Right lobe of liver (tissue), 6 donors: ENCODE measurements around the gene CLIC5. TPM values are rescaled to one million over a fixed set of nuclear protein-coding genes. Genes with fewer than 3 reads are reported as not detected.

ENCODE experiments used
- ATAC-seq, 4 donors: fragments of 200-7000 bp; cut with Tn5 transposase; one replicate each; pipeline ENCODE4 v1.9.1; 2020; ENCODE audit warnings: mild to moderate bottlenecking in 4 of 4, moderate library complexity in 4 of 4
- DNase-seq, 3 donors: peaks; one replicate each; pipeline ENCODE4 v3.0.0-alpha.2; 2020
- H3K27ac ChIP-seq, 3 donors: fragments of 200-600 bp; one replicate each; pipeline ENCODE4 v1.8.0; 2022
- H3K27me3 ChIP-seq, 2 donors: fragments of 200-600 bp; one replicate each; pipeline ENCODE4 v1.8.0; 2022
- H3K36me3 ChIP-seq, 4 donors: fragments of 200-600 bp; sonication (generic) in 1 of 4; one replicate each; pipeline versions ENCODE4 v1.5.1 to v1.8.0; 2017 to 2022; ENCODE audit warnings: control low read depth in 1 of 4
- H3K4me1 ChIP-seq, 4 donors: fragments of 200-600 bp; sonication (generic) in 1 of 4; one replicate each; pipeline versions ENCODE4 v1.5.1 to v1.8.0; 2017 to 2022; ENCODE audit warnings: control low read depth in 1 of 4
- H3K4me3 ChIP-seq, 3 donors: fragments of 200-600 bp; one replicate each; pipeline ENCODE4 v1.8.0; 2022
- H3K9me3 ChIP-seq, 4 donors: fragments of 200-600 bp; sonication (generic) in 1 of 4; one replicate each; pipeline versions ENCODE4 v1.5.1 to v1.8.0; 2017 to 2022; ENCODE audit warnings: control low read depth in 1 of 4
- CTCF ChIP-seq, 4 donors: fragments of 200-600 bp in 3 of 4; fragments of 450-650 bp in 1 of 4; IDR thresholded peaks; one replicate each; pipeline versions ENCODE4 v1.5.1 to v1.8.0; 2016 to 2022; ENCODE audit warnings: antibody characterized with exemption in 4 of 4, mild to moderate bottlenecking in 2 of 4
- POLR2A ChIP-seq: fragments of 450-650 bp; IDR thresholded peaks from one replicate; pipeline ENCODE4 v1.6.1; 2017; ENCODE audit warnings: antibody characterized with exemption, mild to moderate bottlenecking
- WGBS: methylation state at CpG from one replicate; pipeline ENCODE4 v1.1.6; 2018; ENCODE audit warnings: low coverage, low lambda C conversion rate; ENCODE audit not compliant: insufficient coverage; ENCODE audit errors: missing lambda C conversion rate; 5-methylcytosine and 5-hydroxymethylcytosine counted together
- intact Hi-C, 2 donors: fragments of 100-400 bp; cut with DNase I; formaldehyde crosslinking; loops; one replicate each; pipeline versions ENCODE4 v1.11.2 to v1.14.1; 2022
- total RNA-seq, 6 experiments: library from RNA; depleted of rRNA in 2 of 6; stranded (reverse); fragments of >200 nt in 2 of 6; fragmentation: NEBNext Ultra II Directional in 3 of 6; extraction: Animal tissue kit (Norgen Biotek cat#: 25700) in 3 of 6; gene quantifications; one replicate each; pipeline versions ENCODE4 v1.1.0 to v1.2.4, GENCODE V29; 2016 to 2023
- donor health status: DM: no; HTN: yes; CAD: no.
- donor health status: DM: no; HTN: no; CAD: no.
- donor health status: DM: no; HTN: no; CAD: no.
- donor health status: DM: no; HTN: yes; CAD: no.
- donor health status: DM: no; HTN: yes; CAD: no.

Gene CLIC5
- total RNA-seq, 6 experiments from 2014 or later: 0.18 to 0.42 (median 0.29) TPM

- Histone ChIP-seq H3K9me3 (no peaks in the 10 kb centered on the region), H3K4me1 (no peaks in the 10 kb centered on the region), H3K27me3 (no peaks in the 10 kb centered on the region), H3K4me3 (no peak overlapping the region), H3K36me3 (no peaks in the 10 kb centered on the region), H3K27ac (no peak overlapping the region)
- TF ChIP-seq CTCF (IDR thresholded peaks at IDR 0.05): no peak
- no peak for TF ChIP-seq POLR2A
- intact Hi-C loops: no loop called here
- DNase-seq (no peak), ATAC-seq (no peak)
- WGBS: 65% methylated on average over 1 of the region's 1 CpG
Measured at GRCh38 chr6:45990162-45990561, 25.5 kb downstream of the CLIC5 start.

DNA sequence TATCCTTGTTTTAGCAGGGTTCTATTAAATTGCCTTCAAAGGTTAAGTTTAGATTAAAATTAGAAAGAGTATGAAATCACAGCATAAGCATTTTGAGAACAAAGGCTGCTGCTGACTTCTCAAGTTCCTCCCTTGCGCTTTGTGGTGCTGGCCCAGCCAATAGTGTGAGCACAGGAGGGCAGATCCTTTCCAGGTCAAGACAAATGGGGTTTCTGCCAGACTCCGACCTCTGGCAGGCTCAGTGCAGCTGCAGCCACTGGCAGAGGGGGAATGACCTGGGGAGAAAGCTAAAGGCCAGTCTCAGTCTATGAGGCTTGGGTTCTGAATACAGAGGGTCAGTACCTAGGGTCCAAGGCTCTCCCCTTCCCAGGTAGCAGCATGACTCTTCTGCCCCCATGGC lies 27.0 kb downstream of the CLIC5 start:
- ATAC-seq: peak in 1 of 4 donors; percentile 58
- DNase-seq: no peak

GRCh38 chr6:45987856-45988255 lies 27.8 kb downstream of the CLIC5 start:
- H3K36me3 ChIP-seq: no peaks in the 10 kb centered on the region
- TF ChIP-seq POLR2A (no peak), CTCF (IDR thresholded peaks at IDR 0.05) (no peak)
- no peaks in the 10 kb centered on the region for H3K27me3 ChIP-seq
- H3K27ac ChIP-seq: no peak overlapping the region
- H3K9me3 ChIP-seq: no peaks in the 10 kb centered on the region
- ATAC-seq (no peak), DNase-seq (no peak)
- no peak overlapping the region for H3K4me3 ChIP-seq
- intact Hi-C loops: no loop called here
- 89% methylated on average over 1 of the region's 1 CpG for WGBS
- no peaks in the 10 kb centered on the region for H3K4me1 ChIP-seq

More for the DNA sequence above, 27.0 kb downstream of the CLIC5 start:
- no peaks in the 10 kb centered on the region for H3K4me1 ChIP-seq
- TF ChIP-seq CTCF (IDR thresholded peaks at IDR 0.05) (no peak), POLR2A (no peak)
- no peaks in the 10 kb centered on the region for H3K9me3 ChIP-seq
- 86% methylated on average over 1 of the region's 2 CpGs for WGBS
- H3K36me3 ChIP-seq: no peaks in the 10 kb centered on the region
- no peaks in the 10 kb centered on the region for H3K27me3 ChIP-seq
- H3K4me3 ChIP-seq: no peak overlapping the region
- H3K27ac ChIP-seq: no peak overlapping the region
- intact Hi-C loops: no loop called here

- no peak for DNase-seq
- no peak for ATAC-seq
- Histone ChIP-seq H3K27ac (no peak overlapping the region), H3K9me3 (no peaks in the 10 kb centered on the region), H3K4me3 (no peak overlapping the region), H3K4me1 (no peaks in the 10 kb centered on the region), H3K36me3 (no peaks in the 10 kb centered on the region), H3K27me3 (no peaks in the 10 kb centered on the region)
- no peak for TF ChIP-seq POLR2A
- no peak for TF ChIP-seq CTCF (IDR thresholded peaks at IDR 0.05)
- intact Hi-C loops: no loop called here
Measured at GRCh38 chr6:45986746-45987274, 28.9 kb downstream of the CLIC5 start.
